Upper lobe of right lung (tissue), 1 donor: ENCODE results near the gene MMEL1. TPM values are rescaled to one million over a fixed set of nuclear protein-coding genes. Genes with fewer than 3 reads are reported as not detected.

Source experiments
- ATAC-seq: fragments of 200-7000 bp; cut with Tn5 transposase; one replicate; pipeline ENCODE4 v1.9.1; 2020; ENCODE audit warnings: mild to moderate bottlenecking, moderate library complexity
- DNase-seq: peaks from one replicate; pipeline ENCODE4 v3.0.0-alpha.2; 2020
- H3K27ac ChIP-seq: fragments of 200-600 bp; one replicate; pipeline ENCODE4 v1.8.0; 2022
- H3K27me3 ChIP-seq: fragments of 200-600 bp; one replicate; pipeline ENCODE4 v1.8.0; 2022; ENCODE audit warnings: mild to moderate bottlenecking
- H3K36me3 ChIP-seq: fragments of 200-600 bp; one replicate; pipeline ENCODE4 v1.8.0; 2022
- H3K4me1 ChIP-seq: fragments of 200-600 bp; one replicate; pipeline ENCODE4 v1.8.0; 2022
- H3K4me3 ChIP-seq: fragments of 200-600 bp; one replicate; pipeline ENCODE4 v1.8.0; 2022; ENCODE audit warnings: mild to moderate bottlenecking
- H3K9me3 ChIP-seq: fragments of 200-600 bp; one replicate; pipeline ENCODE4 v1.8.0; 2022
- CTCF ChIP-seq: fragments of 200-600 bp; IDR thresholded peaks from one replicate; pipeline ENCODE4 v1.8.0; 2022; ENCODE audit warnings: antibody characterized with exemption
- intact Hi-C: fragments of 100-400 bp; cut with DNase I; formaldehyde crosslinking; loops from one replicate; pipeline ENCODE4 v1.11.0; 2022
- total RNA-seq: library from RNA; stranded (reverse); fragmentation: NEBNext Ultra II Directional; extraction: Animal tissue kit (Norgen Biotek cat#: 25700); gene quantifications from one replicate; pipeline ENCODE4 v1.2.1, GENCODE V29; 2021
- donor health status: DM: no; HTN: yes; CAD: no; lungs with severe emphysema.

The MMEL1 gene
- total RNA-seq, 1 donor from 2014 or later: 3.2 TPM

DNA sequence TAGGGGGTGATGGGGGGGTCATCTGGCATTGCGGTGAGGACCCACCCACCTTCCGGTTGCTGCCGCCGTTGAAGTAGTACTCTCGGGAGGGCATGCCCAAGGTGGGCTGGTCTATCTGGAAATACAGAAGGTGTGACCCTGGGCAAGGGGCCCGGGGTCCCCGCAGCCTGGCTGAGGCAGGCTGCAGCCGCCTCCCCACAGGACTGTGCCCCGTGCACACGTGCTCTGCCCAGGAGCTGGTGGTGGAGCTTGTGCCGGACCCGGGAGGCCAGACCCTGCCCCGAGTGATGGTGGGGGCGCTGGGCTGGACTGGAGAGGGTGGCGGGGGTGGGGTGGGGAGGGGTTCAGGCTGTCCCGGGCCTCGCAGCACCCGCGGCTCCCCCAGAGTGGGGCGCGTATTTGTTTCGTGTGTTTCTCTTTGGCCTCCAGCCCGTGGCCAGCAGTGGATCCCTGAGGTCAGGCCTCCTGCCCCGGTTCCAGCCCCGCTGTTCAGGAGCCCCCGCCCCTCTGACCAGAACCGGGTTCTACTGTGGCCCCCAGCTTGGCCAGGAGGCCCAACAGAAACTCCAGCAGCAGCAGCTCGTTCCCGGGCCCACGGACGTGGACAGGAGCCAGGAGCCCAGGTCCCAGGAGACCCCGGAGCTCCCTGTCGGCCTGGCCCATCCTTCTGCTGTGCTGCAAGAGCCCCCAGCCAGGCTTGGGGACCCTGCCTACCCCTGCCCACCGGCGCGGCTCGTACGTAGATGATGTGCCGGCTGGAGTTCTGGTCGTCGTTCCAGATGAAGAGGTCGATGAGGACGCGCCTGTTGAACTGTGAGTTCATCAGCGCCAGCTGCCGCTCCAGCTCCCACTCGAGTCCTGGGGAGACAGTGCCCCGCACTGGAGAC is 27.1 kb downstream of the MMEL1 start:
- Histone ChIP-seq H3K27me3 (peaks cover 9% of the 10 kb centered on the region), H3K9me3 (no peaks in the 10 kb centered on the region), H3K27ac (no peak overlapping the region), H3K4me3 (no peak overlapping the region), H3K36me3 (no peaks in the 10 kb centered on the region), H3K4me1 (peaks cover under 1% of the 10 kb centered on the region)
- TF ChIP-seq CTCF: no peak
- DNase-seq (peak; percentile 53), ATAC-seq (no peak)
- intact Hi-C loops: no loop called here

DNA sequence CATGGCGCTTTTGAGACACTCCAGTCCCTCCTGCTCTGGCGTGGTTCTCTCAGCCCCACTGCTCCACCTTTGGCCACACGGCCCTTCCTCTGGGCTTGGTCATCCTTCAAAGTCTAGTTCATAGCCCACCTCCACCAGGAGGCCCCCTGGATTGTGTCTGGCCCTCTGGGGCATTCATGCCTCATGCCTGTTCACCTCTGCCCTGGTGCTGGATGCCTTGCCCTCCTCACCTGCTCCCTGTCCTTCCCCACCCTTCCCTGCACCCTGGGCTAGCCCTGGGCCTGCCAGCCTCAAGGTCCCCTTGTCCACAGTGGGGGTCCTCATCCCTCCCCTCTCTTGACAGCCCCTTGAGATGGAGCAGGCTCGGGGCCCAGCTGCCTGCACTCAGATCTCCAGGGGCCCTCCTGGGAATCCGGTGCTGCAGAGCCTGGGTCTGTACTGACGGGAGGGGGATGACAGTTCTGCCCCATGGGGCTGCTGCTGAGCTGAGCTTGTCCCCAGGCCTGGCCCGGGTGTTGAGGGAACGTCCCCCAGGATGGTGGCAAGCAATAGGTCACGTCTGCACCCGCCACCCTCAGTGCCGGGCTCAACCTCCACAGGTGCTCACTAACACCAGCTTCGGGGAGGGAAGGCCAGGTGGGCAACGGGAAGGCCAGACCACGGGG is 27.8 kb downstream of the MMEL1 start:
- intact Hi-C loops: no loop called here
- H3K4me3 ChIP-seq: no peak overlapping the region
- no peaks in the 10 kb centered on the region for H3K36me3 ChIP-seq
- ATAC-seq (no peak), DNase-seq (peak; percentile 56)
- no peak overlapping the region for H3K27ac ChIP-seq
- no peaks in the 10 kb centered on the region for H3K4me1 ChIP-seq
- no peaks in the 10 kb centered on the region for H3K9me3 ChIP-seq
- no peak for TF ChIP-seq CTCF
- peaks cover 9% of the 10 kb centered on the region for H3K27me3 ChIP-seq

DNA sequence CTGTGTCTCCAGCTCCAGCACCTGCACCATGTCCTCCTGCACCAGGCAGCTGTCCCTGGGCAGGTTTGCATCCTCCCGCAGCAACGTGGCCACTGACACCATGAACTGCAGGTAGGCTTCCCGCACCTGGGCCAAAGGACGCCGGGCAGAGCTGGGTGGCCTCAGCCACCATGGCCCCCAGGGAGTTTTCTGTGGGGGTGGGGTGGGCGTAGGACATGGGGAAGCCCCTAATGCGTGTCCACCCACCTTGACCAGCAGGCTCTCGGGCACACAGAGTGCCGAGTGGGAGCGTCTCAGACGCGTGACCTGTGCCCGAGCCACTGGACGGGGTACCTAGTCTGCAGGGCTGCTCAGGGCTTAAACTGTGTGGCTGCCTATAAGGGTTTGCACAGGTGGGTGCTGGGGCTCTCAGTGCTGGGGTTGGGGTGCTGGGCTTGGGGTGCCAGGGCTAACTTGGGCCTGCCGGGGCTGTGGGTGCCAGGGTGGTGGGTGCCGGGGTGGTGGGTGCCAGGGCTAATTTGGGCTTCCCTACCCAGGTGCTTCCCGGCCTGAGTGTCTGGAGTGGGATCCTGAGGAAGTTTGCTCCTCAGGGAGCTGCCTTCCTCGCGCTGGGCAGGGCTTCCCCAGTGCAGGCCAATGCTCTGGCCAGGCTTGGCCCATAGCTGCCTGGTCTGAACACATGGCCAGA is 28.5 kb downstream of the MMEL1 start:
- intact Hi-C loops: no loop called here
- no peaks in the 10 kb centered on the region for H3K4me1 ChIP-seq
- H3K27ac ChIP-seq: no peak overlapping the region
- H3K9me3 ChIP-seq: no peaks in the 10 kb centered on the region
- no peak for TF ChIP-seq CTCF
- H3K36me3 ChIP-seq: no peaks in the 10 kb centered on the region
- DNase-seq (peak; percentile 56), ATAC-seq (no peak)
- peaks cover 9% of the 10 kb centered on the region for H3K27me3 ChIP-seq
- H3K4me3 ChIP-seq: no peak overlapping the region

GRCh38 chr1:2603521-2604155 is 29.2 kb downstream of the MMEL1 start:
- H3K36me3 ChIP-seq: no peaks in the 10 kb centered on the region
- H3K4me3 ChIP-seq: no peak overlapping the region
- no peaks in the 10 kb centered on the region for H3K4me1 ChIP-seq
- H3K27me3 ChIP-seq: peaks cover 9% of the 10 kb centered on the region
- intact Hi-C loops: no loop called here
- DNase-seq (peak; percentile 46), ATAC-seq (no peak)
- TF ChIP-seq CTCF: no peak
- H3K9me3 ChIP-seq: no peaks in the 10 kb centered on the region
- H3K27ac ChIP-seq: no peak overlapping the region

DNA sequence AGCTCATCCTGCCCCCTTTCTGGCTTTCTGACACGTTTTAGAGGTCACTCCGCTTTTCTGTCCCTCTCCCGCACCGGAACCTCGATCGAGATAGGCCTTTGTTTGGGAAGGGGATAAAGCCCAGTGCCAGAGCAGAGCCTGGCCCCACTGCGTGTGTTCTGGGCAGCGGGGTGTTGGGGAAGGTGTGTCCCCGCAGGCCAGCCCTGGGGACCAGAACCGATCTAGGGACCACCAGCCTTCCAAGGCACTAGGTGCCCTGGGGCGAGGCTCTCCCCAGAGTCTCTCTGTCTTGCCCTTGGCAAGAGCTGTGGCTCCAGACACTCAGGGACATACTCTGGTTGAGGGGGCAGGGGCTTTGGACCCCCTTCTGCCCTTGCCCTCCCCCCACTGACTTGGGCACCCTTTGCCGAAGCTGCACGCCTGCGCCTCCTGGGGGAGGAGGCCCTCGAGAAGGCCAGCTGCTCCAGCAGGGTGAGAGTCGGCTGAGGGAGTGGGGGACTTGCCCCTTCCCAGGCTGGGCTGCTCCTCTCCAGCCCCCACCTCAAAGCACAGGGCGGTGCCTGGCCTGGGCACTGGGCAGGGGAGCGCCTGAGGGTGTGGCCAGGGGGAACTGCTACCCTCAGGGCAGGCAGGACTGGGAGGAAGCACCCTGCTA is 29.8 kb downstream of the MMEL1 start:
- Histone ChIP-seq H3K36me3 (no peaks in the 10 kb centered on the region), H3K9me3 (no peaks in the 10 kb centered on the region), H3K4me3 (no peak overlapping the region), H3K27ac (no peak overlapping the region), H3K27me3 (peaks cover 9% of the 10 kb centered on the region), H3K4me1 (no peaks in the 10 kb centered on the region)
- intact Hi-C loops: no loop called here
- no peak for TF ChIP-seq CTCF
- DNase-seq (peak; percentile 46), ATAC-seq (no peak)
